H1 (cell line): ENCODE measurements around the gene PFN4. TPM values are rescaled to one million over a fixed set of nuclear protein-coding genes. Genes with fewer than 3 reads are reported as not detected.
"Not testable (repeated sequence)": the region's sequence is repeated elsewhere in the genome, so short reads cannot be mapped to it uniquely, and the experiment has no call there.

Experiments
- CTCF ChIA-PET: fragments of 300-600 bp; sonication (Branson Sonifier 250); formaldehyde crosslinking; loops from one replicate; lab custom pipeline; 2021; ENCODE audit not compliant: partially characterized antibody; lab: Charles Lee
- POLR2A ChIA-PET: fragments of 300-600 bp; sonication (Branson Sonifier 250); formaldehyde crosslinking; loops from one replicate; lab custom pipeline; 2021; ENCODE audit warnings: inconsistent platforms; ENCODE audit not compliant: partially characterized antibody; lab: Charles Lee
- DNase-seq, 2 experiments: peaks; one replicate each; pipeline versions ENCODE4 v3.0.0 to v3.0.0-alpha.2; 2010 to 2022; ENCODE audit warnings: low spot score in 2 of 2, low read depth in 1 of 2, mixed read lengths in 1 of 2
- FAIRE-seq: peaks from 2 replicates; lab custom pipeline; 2011; peaks lifted over from hg19 to GRCh38; lab: Jason Lieb, UNC
- H2AFZ ChIP-seq: 2 replicates; pipeline ENCODE4 v1.8.1; 2012; ENCODE audit warnings: low read length, inconsistent platforms
- H2AK5ac ChIP-seq: 2 replicates; pipeline ENCODE4 v1.6.1; 2013; ENCODE audit warnings: low read depth, low read length
- H2BK120ac ChIP-seq: replicated peaks from 2 replicates; pipeline ENCODE3; 2013; ENCODE audit warnings: low read depth, low read length, inconsistent platforms
- H2BK12ac ChIP-seq: 2 replicates; pipeline ENCODE4 v1.6.1; 2013; ENCODE audit warnings: low read depth, low read length
- H2BK15ac ChIP-seq: 2 replicates; pipeline ENCODE4 v1.6.1; 2013; ENCODE audit warnings: low read length
- H2BK20ac ChIP-seq: 2 replicates; pipeline ENCODE4 v1.6.1; 2013; ENCODE audit warnings: low read length
- H2BK5ac ChIP-seq: 2 replicates; pipeline ENCODE4 v1.6.1; 2013; ENCODE audit warnings: low read depth, low read length
- H3K14ac ChIP-seq: 2 replicates; pipeline ENCODE4 v1.6.1; 2013; ENCODE audit warnings: inconsistent platforms; ENCODE audit not compliant: insufficient read length
- H3K18ac ChIP-seq: 2 replicates; pipeline ENCODE4 v1.6.1; 2013; ENCODE audit warnings: low read length; ENCODE audit errors: extremely low read depth
- H3K23ac ChIP-seq: 2 replicates; pipeline ENCODE4 v1.6.1; 2013; ENCODE audit warnings: inconsistent platforms; ENCODE audit not compliant: insufficient read length
- H3K23me2 ChIP-seq: 2 replicates; pipeline ENCODE4 v1.6.1; 2013; ENCODE audit warnings: low read depth, low read length
- H3K27ac ChIP-seq: 2 replicates; pipeline ENCODE4 v1.6.1; 2011; ENCODE audit warnings: low read depth, low read length, inconsistent platforms
- H3K27me3 ChIP-seq, 4 experiments: replicated peaks in 1 of 4; 1 replicate in 1 of 4; 2 replicates in 3 of 4; pipeline versions ENCODE4 v1.6.1 to v1.8.1; 2011 to 2013; ENCODE audit warnings: low read length in 3 of 4, mild to moderate bottlenecking in 3 of 4, inconsistent platforms in 2 of 4, mixed read lengths in 2 of 4, moderate library complexity in 1 of 4; ENCODE audit not compliant: control insufficient read depth in 3 of 4, insufficient read depth in 3 of 4; ENCODE audit errors: extremely low read depth in 1 of 4
- H3K36me3 ChIP-seq, 4 experiments: 2 replicates each; pipeline versions ENCODE4 v1.6.1 to v1.8.1; 2011 to 2013; ENCODE audit warnings: mild to moderate bottlenecking in 4 of 4, low read length in 3 of 4, moderate library complexity in 2 of 4, control low read depth in 1 of 4, inconsistent platforms in 1 of 4; ENCODE audit not compliant: insufficient read depth in 4 of 4, control insufficient read depth in 2 of 4
- H3K4ac ChIP-seq: replicated peaks from 2 replicates; pipeline ENCODE3; 2013; ENCODE audit warnings: low read length, low read depth, mixed read lengths, inconsistent platforms; ENCODE audit not compliant: insufficient read length
- H3K4me1 ChIP-seq, 4 experiments: replicated peaks in 1 of 4; 1 replicate in 1 of 4; 2 replicates in 3 of 4; pipeline versions ENCODE4 v1.6.1 to v1.8.1; 2011 to 2013; ENCODE audit warnings: low read length in 3 of 4, inconsistent platforms in 2 of 4, mixed read lengths in 1 of 4; ENCODE audit not compliant: insufficient read depth in 4 of 4, control insufficient read depth in 3 of 4
- H3K4me2 ChIP-seq, 2 experiments: 2 replicates each; pipeline versions ENCODE4 v1.6.1 to v1.8.1; 2011 to 2013; ENCODE audit warnings: low read depth in 2 of 2, low read length in 2 of 2, control low read depth in 1 of 2, inconsistent platforms in 1 of 2, mild to moderate bottlenecking in 1 of 2; ENCODE audit not compliant: insufficient read depth in 1 of 2
- H3K4me3 ChIP-seq, 4 experiments: fragments of 200-600, 300-600 bp in 1 of 4; sonication (generic), shearing (Covaris generic), sonication (Bioruptor Twin) in 1 of 4; 2 replicates each; pipeline versions ENCODE4 v1.5.1 to v1.8.1; 2011 to 2016; ENCODE audit warnings: low read length in 4 of 4, low read depth in 3 of 4, control low read depth in 2 of 4, inconsistent platforms in 2 of 4, mild to moderate bottlenecking in 2 of 4, mixed read lengths in 1 of 4, moderate library complexity in 1 of 4; ENCODE audit not compliant: insufficient read depth in 2 of 4; ENCODE audit errors: extremely low read depth in 1 of 4
- H3K56ac ChIP-seq: replicated peaks from 2 replicates; pipeline ENCODE3; 2013; ENCODE audit warnings: low read depth, mild to moderate bottlenecking, mixed read lengths, low read length, inconsistent platforms; ENCODE audit not compliant: insufficient read length
- H3K79me1 ChIP-seq: 2 replicates; pipeline ENCODE4 v1.6.1; 2013; ENCODE audit warnings: low read depth, low read length, control low read depth
- H3K79me2 ChIP-seq, 2 experiments: 2 replicates each; pipeline versions ENCODE4 v1.6.1 to v1.8.1; 2012 to 2013; ENCODE audit warnings: low read length in 2 of 2, mild to moderate bottlenecking in 2 of 2, inconsistent platforms in 1 of 2; ENCODE audit not compliant: insufficient read depth in 2 of 2, control insufficient read depth in 1 of 2
- H3K9ac ChIP-seq, 4 experiments: replicated peaks in 1 of 4; 1 replicate in 1 of 4; 2 replicates in 3 of 4; pipeline versions ENCODE4 v1.6.1 to v1.8.1; 2011 to 2013; ENCODE audit warnings: low read depth in 3 of 4, low read length in 3 of 4, control low read depth in 2 of 4, mild to moderate bottlenecking in 2 of 4, moderate library complexity in 2 of 4, inconsistent platforms in 1 of 4; ENCODE audit errors: extremely low read depth in 1 of 4
- H3K9me3 ChIP-seq, 2 experiments: 2 replicates each; pipeline versions ENCODE4 v1.6.1 to v1.8.1; 2012 to 2013; ENCODE audit warnings: mild to moderate bottlenecking in 2 of 2, moderate library complexity in 2 of 2, control low read depth in 1 of 2, inconsistent platforms in 1 of 2, low read depth in 1 of 2, low read length in 1 of 2, mixed read lengths in 1 of 2; ENCODE audit not compliant: insufficient read depth in 2 of 2
- H4K20me1 ChIP-seq, 2 experiments: replicated peaks in 1 of 2; 2 replicates each; pipeline versions ENCODE3 to v1.8.1; 2011 to 2013; ENCODE audit warnings: inconsistent platforms in 2 of 2, low read length in 2 of 2, mild to moderate bottlenecking in 1 of 2; ENCODE audit not compliant: insufficient read depth in 2 of 2, control insufficient read depth in 1 of 2
- H4K5ac ChIP-seq: 2 replicates; pipeline ENCODE4 v1.6.1; 2013; ENCODE audit warnings: low read length, low read depth, mixed read lengths, inconsistent platforms; ENCODE audit not compliant: insufficient read length
- H4K8ac ChIP-seq: 2 replicates; pipeline ENCODE4 v1.8.0; 2013; ENCODE audit warnings: mild to moderate bottlenecking, moderate library complexity, low read length, inconsistent platforms; ENCODE audit not compliant: insufficient read depth; ENCODE audit errors: extremely low read depth
- H4K91ac ChIP-seq: replicated peaks from 2 replicates; pipeline ENCODE3; 2013; ENCODE audit warnings: low read length, mixed read lengths, inconsistent platforms; ENCODE audit not compliant: insufficient read length
- WGBS, 2 experiments: shearing (Covaris generic) in 1 of 2; methylation state at CpG; one replicate each; pipeline versions ENCODE4 v1.1.6 to v1.1.7; 2013 to 2015; ENCODE audit warnings: low lambda C conversion rate in 2 of 2, mixed read lengths in 2 of 2, inconsistent platforms in 1 of 2, low coverage in 1 of 2, missing lambda C conversion rate in 1 of 2; ENCODE audit not compliant: insufficient replicate concordance in 2 of 2, insufficient coverage in 1 of 2, insufficient read length in 1 of 2; ENCODE audit errors: extremely low coverage in 1 of 2, missing lambda C conversion rate in 1 of 2; 5-methylcytosine and 5-hydroxymethylcytosine counted together
- polyA plus RNA-seq, 7 experiments: library from polyadenylated mRNA; depleted of rRNA in 3 of 7; stranded (reverse) in 5 of 7; unstranded in 2 of 7; fragments of >200 nt in 5 of 7; fragments of 200-250 nt in 2 of 7; gene quantifications; 1 replicate in 5 of 7; 2 replicates in 1 of 7; 4 replicates in 1 of 7; pipeline versions ENCODE4 v1.2.1 to v1.2.3, GENCODE V29; 2011 to 2013; ENCODE audit warnings: missing spikeins in 2 of 7, mixed read lengths in 2 of 7
- total RNA-seq: library from RNA; stranded (reverse); fragmentation: NEBNext Ultra II Directional; extraction: Animal tissue kit (Norgen Biotek cat#: 25700); gene quantifications from 2 replicates; pipeline ENCODE4 v1.2.1, GENCODE V29; 2021

Gene PFN4
- total and polyA plus RNA-seq, 2 of the 8 experiments (the other 6 are each of a cell fraction or from before 2014, with no cell fraction given) = not detected

DNA sequence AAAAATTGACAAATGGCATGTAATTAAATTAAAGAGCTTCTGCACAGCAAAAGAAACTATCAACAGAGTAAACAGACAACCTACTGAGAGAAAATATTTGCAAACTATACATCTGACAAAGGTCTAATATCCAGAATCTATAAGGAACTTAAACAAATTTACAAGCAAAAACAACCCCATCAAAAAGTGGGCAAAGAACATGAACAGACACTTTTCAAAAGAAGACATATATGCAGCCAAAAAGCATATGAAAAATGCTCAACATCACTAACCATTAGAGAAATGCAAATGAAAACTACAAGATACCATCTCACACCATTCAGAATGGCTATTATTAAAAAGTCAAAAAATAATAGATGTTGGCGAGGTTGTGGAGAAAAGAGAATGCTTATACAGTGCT lies 13.7 kb downstream of the PFN4 start:
- H2BK15ac ChIP-seq, H4K91ac ChIP-seq, DNase-seq, H3K79me1 ChIP-seq, H4K5ac ChIP-seq, H3K4me3 ChIP-seq, H3K27me3 ChIP-seq, H3K4ac ChIP-seq, H2BK20ac ChIP-seq, H4K8ac ChIP-seq, H2AFZ ChIP-seq, H3K9ac ChIP-seq, H2BK12ac ChIP-seq, H2BK120ac ChIP-seq, H3K4me2 ChIP-seq, H3K14ac ChIP-seq, CTCF ChIA-PET, H3K56ac ChIP-seq, H3K27ac ChIP-seq, H3K4me1 ChIP-seq, H3K9me3 ChIP-seq, H3K18ac ChIP-seq, POLR2A ChIA-PET, FAIRE-seq, H2BK5ac ChIP-seq, H3K23me2 ChIP-seq, H3K79me2 ChIP-seq, H4K20me1 ChIP-seq, H3K36me3 ChIP-seq, H2AK5ac ChIP-seq, H3K23ac ChIP-seq: not testable (repeated sequence)
- 92% methylated on average over 1 of the region's 1 CpG; no CpG with 5 or more reads in 1 of the 2 experiments for WGBS, 2 experiments
